HG03457 (cell line): ENCODE measurements around the gene ETNK1.
"Not testable (repeated sequence)": the region's sequence is repeated elsewhere in the genome, so short reads cannot be mapped to it uniquely, and the experiment has no call there.

Experiments
- ATAC-seq: cut with Tn5 transposase; IDR thresholded peaks from one replicate; pipeline ENCODE4 v1.9.1; 2021; ENCODE audit warnings: moderate number of reproducible peaks; ENCODE audit not compliant: unreplicated experiment

ETNK1 gene

GRCh38 chr12:22624870-22625761, at the start of gene ETNK1:
Gene ETNK1 (plus strand): TSS chr12:22625171. CDS start chr12:22625431, 260 bp downstream.
- ATAC-seq: peak; percentile 97

- no peak for ATAC-seq
Measured at GRCh38 chr12:22576065-22576464, 48.9 kb upstream of the ETNK1 start.

- ATAC-seq: no peak
Measured at GRCh38 chr12:22576473-22576872, 48.5 kb upstream of the ETNK1 start.

GRCh38 chr12:22577667-22578066, 47.3 kb upstream of the ETNK1 start:
- no peak for ATAC-seq

GRCh38 chr12:22578328-22578727, 46.6 kb upstream of the ETNK1 start:
- ATAC-seq: no peak

GRCh38 chr12:22588817-22589216, 36.2 kb upstream of the ETNK1 start:
- ATAC-seq: no peak

GRCh38 chr12:22593864-22594263, 31.1 kb upstream of the ETNK1 start:
- ATAC-seq: no peak

GRCh38 chr12:22597539-22597938, 27.4 kb upstream of the ETNK1 start:
- not testable (repeated sequence) for ATAC-seq

- no peak for ATAC-seq
Measured at GRCh38 chr12:22598141-22598762, 26.7 kb upstream of the ETNK1 start.

- ATAC-seq: no peak
Measured at GRCh38 chr12:22598763-22599161, 26.2 kb upstream of the ETNK1 start.

GRCh38 chr12:22600181-22600580, 24.8 kb upstream of the ETNK1 start:
- ATAC-seq: no peak

GRCh38 chr12:22609501-22609900, 15.5 kb upstream of the ETNK1 start:
- ATAC-seq: no peak

GRCh38 chr12:22610131-22610530, 14.8 kb upstream of the ETNK1 start:
- no peak for ATAC-seq

GRCh38 chr12:22612822-22613221, 12.1 kb upstream of the ETNK1 start:
- ATAC-seq: not testable (repeated sequence)

- ATAC-seq: no peak
Measured at GRCh38 chr12:22615963-22616501, 8.9 kb upstream of the ETNK1 start.

- ATAC-seq: no peak
Measured at GRCh38 chr12:22617630-22618029, 7.3 kb upstream of the ETNK1 start.

- peak; percentile 2 for ATAC-seq
Measured at GRCh38 chr12:22624548-22624869, 462 bp upstream of the ETNK1 start.

- peak; percentile 19 for ATAC-seq
Measured at GRCh38 chr12:22625762-22626294, 857 bp downstream of the ETNK1 start.

- peak; percentile 34 for ATAC-seq
Measured at GRCh38 chr12:22626406-22626805, 1.4 kb downstream of the ETNK1 start.

GRCh38 chr12:22627371-22627770, 2.4 kb downstream of the ETNK1 start:
- ATAC-seq: no peak

- ATAC-seq: no peak
Measured at GRCh38 chr12:22628228-22628627, 3.3 kb downstream of the ETNK1 start.
